Pancreas (tissue), 10 donors: Measurements from ENCODE around the gene NSMCE3. TPM values are rescaled to one million over a fixed set of nuclear protein-coding genes. Genes with fewer than 3 reads are reported as not detected.

Experiments used
- ATAC-seq, 4 donors: fragments of 200-7000 bp; cut with Tn5 transposase; one replicate each; pipeline versions ENCODE4 v1.8.0 to v1.9.1; 2020; ENCODE audit warnings: mild to moderate bottlenecking in 4 of 4, moderate library complexity in 4 of 4
- DNase-seq, 6 donors: peaks; one replicate each; pipeline ENCODE4 v3.0.0-alpha.2; 2020
- FAIRE-seq: peaks from 2 replicates; lab custom pipeline; 2012; peaks lifted over from hg19 to GRCh38; lab: Jason Lieb, UNC
- H3K27ac ChIP-seq, 4 donors: fragments of 200-600 bp; sonication (generic); 1 replicate in 3 of 4; 2 replicates in 1 of 4; pipeline versions ENCODE4 v1.5.0 to v1.8.0; 2020
- H3K27me3 ChIP-seq, 4 donors: fragments of 200-600 bp; one replicate each; pipeline ENCODE4 v1.8.0; 2021
- H3K36me3 ChIP-seq, 3 donors: fragments of 200-600 bp; sonication (generic) in 1 of 3; one replicate each; pipeline versions ENCODE4 v1.5.0 to v1.8.0; 2020 to 2021
- H3K4me1 ChIP-seq, 3 donors: fragments of 200-600 bp; one replicate each; pipeline ENCODE4 v1.8.0; 2021
- H3K4me3 ChIP-seq, 4 donors: fragments of 200-600 bp; sonication (generic) in 2 of 4; one replicate each; pipeline versions ENCODE4 v1.5.0 to v1.8.0; 2020 to 2021
- H3K9me3 ChIP-seq, 4 donors: fragments of 200-600 bp; one replicate each; pipeline ENCODE4 v1.8.0; 2021
- CTCF ChIP-seq, 4 donors: fragments of 200-600 bp; sonication (generic) in 3 of 4; IDR thresholded peaks; one replicate each; pipeline versions ENCODE4 v1.5.0 to v1.8.0; 2021; ENCODE audit warnings: antibody characterized with exemption in 4 of 4
- WGBS, 2 donors: extraction: QIAGEN DNeasy Blood & Tissue Kit; methylation state at CpG; one replicate each; pipeline ENCODE4 v1.1.7; 2013; 5-methylcytosine and 5-hydroxymethylcytosine counted together
- intact Hi-C, 3 donors: fragments of 100-400 bp; cut with DNase I; formaldehyde crosslinking; loops; one replicate each; pipeline versions ENCODE4 v1.11.1 to v1.14.2; 2022
- polyA plus RNA-seq, 2 donors: library from polyadenylated mRNA; stranded (reverse); fragments of 200-250 nt; gene quantifications; one replicate each; pipeline ENCODE4 v1.2.3, GENCODE V29; 2013
- total RNA-seq, 6 donors: library from RNA; stranded (reverse); fragmentation: NEBNext Ultra II Directional in 4 of 6; extraction: Animal tissue kit (Norgen Biotek cat#: 25700) in 4 of 6; gene quantifications; one replicate each; pipeline versions ENCODE4 v1.2.1 to v1.2.4, GENCODE V29; 2021 to 2023
- donor health status: healthy with polysubstance abuse.
- donor health status: DM: no; HTN: no; CAD: no; lungs with moderate emphysema.
- donor health status: DM: no; HTN: no; CAD: no.
- donor health status: control.
- donor health status: control.
- donor health status: Bipolar disorder and iron deficiency.
- donor health status: DM: yes; HTN: yes; CAD: no.
- donor health status: DM: no; HTN: no; CAD: no.
- donor health status: DM: no; HTN: no; CAD: no.
- donor health status: DM: yes; HTN: yes; CAD: no.

Gene NSMCE3
- total RNA-seq: 1 to 10 TPM; 1.5 to 3.3 (median 1.9) TPM
- polyA plus RNA-seq: 1 to 10 TPM; 2.4 to 5.2 TPM

GRCh38 chr15:29269485-29270168, at the start of gene NSMCE3:
TSS of gene NSMCE3 (minus strand) at chr15:29269822. CDS start at chr15:29269705, 117 bp downstream.
- no peaks in the 10 kb centered on the region for H3K9me3 ChIP-seq
- FAIRE-seq (no peak), ATAC-seq (peak; percentile 98 to 100 (median 99)), DNase-seq (peak; percentile 84 to 96 (median 88))
- H3K27me3 ChIP-seq: no peaks in the 10 kb centered on the region
- H3K4me3 ChIP-seq: peak within 1 kb of the TSS; percentile 70 to 98 (median 84)
- WGBS, 2 donors: 0% methylated on average over 63 to 68 of the region's 68 CpGs
- peaks cover 15 to 27% (median 24%) of the 10 kb centered on the region in 3 donors for H3K4me1 ChIP-seq
- no peak for TF ChIP-seq CTCF (IDR thresholded peaks at IDR 0.05)
- intact Hi-C loops: loop anchor here in 1 of 3 donors (10.0 kb wide), 1 partner anchor 65 kb away; no protein-coding TSS in a partner anchor
- no peaks in the 10 kb centered on the region for H3K36me3 ChIP-seq
- peak within 1 kb of the TSS; percentile 66 to 90 (median 80) for H3K27ac ChIP-seq

- no peak overlapping the region for H3K27ac ChIP-seq
- 85 to 92% methylated on average over 3 of the region's 3 CpGs for WGBS, 2 donors
- intact Hi-C loops: no loop called here
- DNase-seq: no peak
- no peak for FAIRE-seq
- no peak for TF ChIP-seq CTCF (IDR thresholded peaks at IDR 0.05)
- H3K4me3 ChIP-seq: no peak overlapping the region
- no peaks in the 10 kb centered on the region for H3K27me3 ChIP-seq
- H3K9me3 ChIP-seq: no peaks in the 10 kb centered on the region
- H3K36me3 ChIP-seq: no peaks in the 10 kb centered on the region
- no peaks in the 10 kb centered on the region for H3K4me1 ChIP-seq
- ATAC-seq: no peak
Measured at GRCh38 chr15:29316422-29316821, 46.8 kb upstream of the NSMCE3 start.

GRCh38 chr15:29312387-29312786, 42.8 kb upstream of the NSMCE3 start:
- Histone ChIP-seq H3K4me1 (no peaks in the 10 kb centered on the region), H3K27ac (no peak overlapping the region), H3K4me3 (no peak overlapping the region), H3K27me3 (no peaks in the 10 kb centered on the region), H3K36me3 (no peaks in the 10 kb centered on the region), H3K9me3 (no peaks in the 10 kb centered on the region)
- TF ChIP-seq CTCF (IDR thresholded peaks at IDR 0.05): no peak
- intact Hi-C loops: no loop called here
- no peak for DNase-seq
- no peak for ATAC-seq
- FAIRE-seq: no peak
- WGBS, 2 donors: 79 to 86% methylated on average over 2 of the region's 2 CpGs

- Histone ChIP-seq H3K27me3 (no peaks in the 10 kb centered on the region), H3K36me3 (no peaks in the 10 kb centered on the region), H3K4me3 (no peak overlapping the region), H3K27ac (no peak overlapping the region), H3K9me3 (no peaks in the 10 kb centered on the region), H3K4me1 (no peaks in the 10 kb centered on the region)
- DNase-seq (no peak), FAIRE-seq (no peak), ATAC-seq (no peak)
- intact Hi-C loops: no loop called here
- no peak for TF ChIP-seq CTCF (IDR thresholded peaks at IDR 0.05)
Measured at GRCh38 chr15:29311696-29312095, 42.1 kb upstream of the NSMCE3 start.

- no peaks in the 10 kb centered on the region for H3K4me1 ChIP-seq
- no peak for TF ChIP-seq CTCF (IDR thresholded peaks at IDR 0.05)
- no peak for ATAC-seq
- DNase-seq: no peak
- no peaks in the 10 kb centered on the region for H3K36me3 ChIP-seq
- intact Hi-C loops: no loop called here
- H3K27me3 ChIP-seq: no peaks in the 10 kb centered on the region
- no peak overlapping the region for H3K27ac ChIP-seq
- H3K9me3 ChIP-seq: no peaks in the 10 kb centered on the region
- 95 to 96% methylated on average over 5 of the region's 5 CpGs for WGBS, 2 donors
- no peak overlapping the region for H3K4me3 ChIP-seq
- no peak for FAIRE-seq
Measured at GRCh38 chr15:29309139-29309538, 39.5 kb upstream of the NSMCE3 start.
